ENCODE measurements around the gene TRAF3.

- TF ChIP-seq CTCF (conservative IDR thresholded peaks at IDR 0.05; ENCODE audit: low read depth, low read length) (no peak), EZH2 (IDR thresholded peaks at IDR 0.05; ENCODE audit: borderline replicate concordance, low read depth, low read length, poor library complexity, severe bottlenecking) (no peak)
These were observed 180.0 kb downstream of the TRAF3 start for GRCh38 chr14:102957222-102957621.

Data from A673 (cell line).